Esophagus squamous epithelium (tissue), 4 donors: ENCODE data around the gene TSPO2.

Source experiments
- CTCF ChIP-seq, 6 experiments: fragments of 450-650 bp in 4 of 6; fragments of 200-600 bp in 2 of 6; sonication (generic) in 2 of 6; IDR thresholded peaks; one replicate each; pipeline ENCODE4 v1.5.1; 2016 to 2019; ENCODE audit warnings: antibody characterized with exemption in 6 of 6, mild to moderate bottlenecking in 4 of 6, moderate library complexity in 4 of 6
- POLR2A ChIP-seq, 4 donors: fragments of 450-650 bp; IDR thresholded peaks; one replicate each; pipeline ENCODE4 v1.6.1; 2017; ENCODE audit warnings: antibody characterized with exemption in 4 of 4, mild to moderate bottlenecking in 4 of 4, moderate library complexity in 3 of 4

- no peak for TF ChIP-seq CTCF (IDR thresholded peaks at IDR 0.05)
- no peak for TF ChIP-seq POLR2A (IDR thresholded peaks at IDR 0.05)
Observed at GRCh38 chr6:41090841-41091761, 48.8 kb downstream of the TSPO2 start.
